Measurements from ENCODE around the gene MTREX.

DNA sequence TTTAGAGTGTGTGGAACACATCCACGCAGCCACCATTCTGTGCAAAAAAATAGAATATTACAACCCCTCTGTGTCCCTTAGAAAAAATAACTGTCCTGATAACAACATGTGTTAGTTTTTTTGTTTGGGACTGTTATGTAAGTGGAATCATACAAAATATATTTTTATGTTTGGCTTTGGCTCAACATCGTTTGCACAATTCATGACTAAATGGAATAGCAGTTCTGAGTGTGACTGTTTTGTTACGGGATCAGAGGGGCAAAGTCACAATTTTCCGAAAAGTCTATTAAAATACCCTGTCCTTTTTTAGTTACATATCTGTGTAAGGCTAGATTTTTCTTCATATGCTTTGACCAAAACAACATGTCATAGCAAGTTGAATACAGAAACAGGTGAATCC lies 12.8 kb downstream of the MTREX start:
- TF ChIP-seq, protein P1, sequence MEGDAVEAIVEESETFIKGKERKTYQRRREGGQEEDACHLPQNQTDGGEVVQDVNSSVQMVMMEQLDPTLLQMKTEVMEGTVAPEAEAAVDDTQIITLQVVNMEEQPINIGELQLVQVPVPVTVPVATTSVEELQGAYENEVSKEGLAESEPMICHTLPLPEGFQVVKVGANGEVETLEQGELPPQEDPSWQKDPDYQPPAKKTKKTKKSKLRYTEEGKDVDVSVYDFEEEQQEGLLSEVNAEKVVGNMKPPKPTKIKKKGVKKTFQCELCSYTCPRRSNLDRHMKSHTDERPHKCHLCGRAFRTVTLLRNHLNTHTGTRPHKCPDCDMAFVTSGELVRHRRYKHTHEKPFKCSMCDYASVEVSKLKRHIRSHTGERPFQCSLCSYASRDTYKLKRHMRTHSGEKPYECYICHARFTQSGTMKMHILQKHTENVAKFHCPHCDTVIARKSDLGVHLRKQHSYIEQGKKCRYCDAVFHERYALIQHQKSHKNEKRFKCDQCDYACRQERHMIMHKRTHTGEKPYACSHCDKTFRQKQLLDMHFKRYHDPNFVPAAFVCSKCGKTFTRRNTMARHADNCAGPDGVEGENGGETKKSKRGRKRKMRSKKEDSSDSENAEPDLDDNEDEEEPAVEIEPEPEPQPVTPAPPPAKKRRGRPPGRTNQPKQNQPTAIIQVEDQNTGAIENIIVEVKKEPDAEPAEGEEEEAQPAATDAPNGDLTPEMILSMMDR (IDR thresholded peaks at IDR 0.05): no peak
- TF ChIP-seq POLR2A (IDR thresholded peaks at IDR 0.05): no peak

Measured in Peyer's patch (tissue), 4 donors.